RPMI7951 (cell line): ENCODE data around the gene FKBP15. TPM values are rescaled to one million over a fixed set of nuclear protein-coding genes. Genes with fewer than 3 reads are reported as not detected.
"Not testable (repeated sequence)": the region's sequence is repeated elsewhere in the genome, so short reads cannot be mapped to it uniquely, and the experiment has no call there.

Experiments
- DNase-seq: peaks from one replicate; pipeline ENCODE4 v3.0.0-alpha.2; 2012; ENCODE audit warnings: low read depth
- total RNA-seq: library from RNA; depleted of rRNA; stranded (reverse); fragments of >200 nt; shearing (Covaris generic); gene quantifications from 2 replicates; pipeline ENCODE4 v1.2.3, GENCODE V29; 2014; rRNA removed

Gene FKBP15
- 15.0 and 19.1 TPM in 2 replicates for total RNA-seq

DNA sequence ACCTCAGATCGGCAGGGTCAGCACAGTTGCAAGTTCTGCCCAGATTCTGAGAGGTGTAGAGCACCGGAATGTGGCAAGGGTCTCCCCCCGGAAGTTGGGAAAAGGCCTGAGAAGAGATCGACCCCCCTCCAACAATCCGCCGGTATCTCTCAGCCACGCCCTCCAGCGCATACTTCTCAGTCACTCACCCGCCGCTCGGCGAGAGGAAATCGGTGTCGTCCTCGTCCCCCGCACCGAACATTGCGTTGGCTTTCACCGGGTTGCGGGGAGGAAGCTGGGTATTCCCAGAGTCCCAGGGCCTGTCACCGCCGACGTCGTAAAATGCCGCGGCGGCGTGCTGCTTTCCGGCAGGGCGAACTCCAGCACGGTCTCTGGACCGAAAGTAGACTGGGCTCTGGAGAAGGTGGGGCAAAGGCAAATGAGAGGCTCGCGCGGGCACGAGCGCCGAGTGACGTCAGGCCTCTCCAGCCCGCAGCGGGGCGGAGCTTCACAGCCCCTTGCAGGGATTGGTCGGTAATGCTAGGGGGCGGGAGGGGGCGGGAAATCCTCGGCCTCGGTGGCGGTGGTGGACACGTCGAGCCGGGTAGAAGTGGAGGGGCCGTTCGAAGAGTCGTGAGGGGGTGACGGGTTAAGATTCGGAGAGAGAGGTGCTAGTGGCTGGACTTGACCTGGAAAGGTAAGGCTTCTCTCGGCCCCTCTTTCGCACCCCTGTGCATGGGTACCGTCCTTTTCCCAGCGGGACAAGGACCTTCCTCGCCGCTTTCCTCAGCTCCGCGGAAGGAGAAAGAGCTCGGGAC lies at the start of gene FKBP15, which contains the start of gene SLC31A1:
TSS of gene FKBP15 (minus strand) at position 275 of the 797 bp plus-strand sequence. CDS start at position 241, 34 bp downstream.
TSS of gene SLC31A1 (plus strand) at position 542 of the 797 bp plus-strand sequence. CDS start 34,605 bp downstream, outside the sequence.
- DNase-seq: peak; percentile 96

- no peak for DNase-seq
Measured at GRCh38 chr9:113269871-113270270, 48.8 kb upstream of the FKBP15 start.

DNA sequence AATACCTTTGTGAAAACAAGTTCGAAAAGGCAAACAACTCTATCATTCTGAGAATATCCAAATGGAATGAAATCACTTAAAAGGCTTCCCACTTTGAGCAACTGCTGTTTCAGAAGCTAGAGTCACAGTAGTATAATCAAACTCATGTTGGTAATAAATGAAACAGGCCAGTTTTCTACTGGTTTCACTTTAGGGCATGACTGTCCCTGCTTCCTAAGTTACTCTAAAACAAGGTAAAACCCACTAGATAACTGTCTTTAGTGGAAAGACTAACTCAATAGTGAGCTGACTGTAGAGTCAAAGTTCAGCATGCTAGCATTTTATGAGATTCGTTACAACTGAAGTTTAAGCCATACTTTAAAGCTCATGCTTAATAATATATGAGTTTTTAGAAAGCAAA lies 48.3 kb upstream of the FKBP15 start:
- DNase-seq: no peak

- no peak for DNase-seq
Measured at GRCh38 chr9:113267911-113268566, 47.0 kb upstream of the FKBP15 start.

DNA sequence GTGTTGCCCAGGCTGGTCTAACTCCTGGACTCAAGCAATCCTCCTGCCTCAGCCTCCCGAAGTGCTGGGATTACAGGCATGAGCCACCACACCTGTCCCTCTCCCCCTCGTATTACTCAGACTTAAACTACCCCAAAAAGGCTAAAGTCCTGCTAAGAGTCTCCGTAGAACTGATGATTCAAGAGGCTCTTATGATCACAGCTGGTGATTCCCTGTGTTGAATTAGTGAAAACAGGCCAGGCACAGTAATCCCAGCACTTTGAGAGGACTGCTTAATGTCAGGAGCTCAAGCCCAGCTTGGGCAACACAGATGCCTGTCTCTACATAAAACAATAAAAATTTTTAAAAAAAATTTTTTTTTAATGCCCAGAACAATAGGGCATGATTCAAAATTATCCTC lies 45.1 kb upstream of the FKBP15 start:
- DNase-seq: no peak

- peak; percentile 72 for DNase-seq
Measured at GRCh38 chr9:113261917-113262671, 41.0 kb upstream of the FKBP15 start.

DNA sequence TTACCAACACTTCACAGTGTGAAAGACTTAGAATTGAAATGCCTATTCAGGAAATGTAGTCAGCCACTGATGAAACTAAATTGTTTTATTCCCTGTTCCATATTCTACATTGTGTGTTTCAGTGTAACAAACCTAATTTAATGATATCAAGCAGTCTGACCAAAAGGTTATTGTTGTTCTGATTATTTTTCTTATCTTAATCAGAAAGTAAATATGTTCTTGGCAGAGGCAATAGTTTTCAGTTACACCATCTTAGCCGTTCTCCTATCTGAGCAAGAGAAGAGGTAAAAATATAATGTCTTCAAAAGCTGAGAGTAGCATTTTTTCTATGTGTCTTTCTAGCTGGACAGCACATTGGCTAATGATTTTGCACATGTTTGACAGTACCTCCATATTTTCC lies 37.2 kb upstream of the FKBP15 start:
- DNase-seq: no peak

DNA sequence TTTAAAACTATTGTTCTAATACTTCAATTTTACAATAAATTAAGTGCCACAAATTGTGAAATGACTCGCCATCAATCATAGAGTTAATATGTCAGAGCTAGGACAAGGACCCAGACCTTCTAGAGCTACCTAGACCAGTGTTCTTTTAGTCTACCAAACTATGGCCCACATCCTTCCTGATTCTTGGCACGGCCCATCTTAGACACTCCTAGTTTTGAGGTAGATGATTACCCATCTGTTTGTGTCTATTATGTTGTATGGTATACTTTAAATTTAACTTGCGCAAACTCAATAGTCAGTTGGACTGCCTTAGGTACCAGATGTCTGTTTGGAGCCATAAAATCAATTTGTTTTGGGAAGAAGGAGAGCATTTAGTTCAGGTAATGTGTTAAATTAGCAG lies 36.8 kb upstream of the FKBP15 start:
- no peak for DNase-seq

GRCh38 chr9:113255438-113255837 lies 34.4 kb upstream of the FKBP15 start:
- DNase-seq: no peak

- no peak for DNase-seq
Measured at GRCh38 chr9:113254991-113255390, 33.9 kb upstream of the FKBP15 start.

DNA sequence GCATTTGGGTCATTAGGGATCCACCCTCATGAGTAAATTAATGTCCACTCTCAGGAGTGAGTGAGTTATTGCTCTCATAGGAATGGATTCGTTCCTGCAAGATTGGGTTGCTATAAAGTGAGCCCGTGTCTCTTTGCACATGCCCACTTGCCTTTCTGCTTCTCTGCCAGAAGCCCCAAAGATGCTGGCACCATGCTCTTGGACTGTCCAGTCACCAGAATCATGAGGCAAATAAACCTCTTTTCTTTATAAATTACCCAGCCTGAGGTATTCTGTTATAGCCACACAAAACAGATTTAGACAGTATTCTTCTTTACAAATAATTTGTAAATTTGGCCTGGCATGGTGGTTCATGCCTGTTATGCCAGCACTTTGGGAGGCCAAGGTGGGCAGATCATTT lies 29.7 kb upstream of the FKBP15 start:
- no peak for DNase-seq

- not testable (repeated sequence) for DNase-seq
Measured at GRCh38 chr9:113249661-113250060, 28.6 kb upstream of the FKBP15 start.

DNA sequence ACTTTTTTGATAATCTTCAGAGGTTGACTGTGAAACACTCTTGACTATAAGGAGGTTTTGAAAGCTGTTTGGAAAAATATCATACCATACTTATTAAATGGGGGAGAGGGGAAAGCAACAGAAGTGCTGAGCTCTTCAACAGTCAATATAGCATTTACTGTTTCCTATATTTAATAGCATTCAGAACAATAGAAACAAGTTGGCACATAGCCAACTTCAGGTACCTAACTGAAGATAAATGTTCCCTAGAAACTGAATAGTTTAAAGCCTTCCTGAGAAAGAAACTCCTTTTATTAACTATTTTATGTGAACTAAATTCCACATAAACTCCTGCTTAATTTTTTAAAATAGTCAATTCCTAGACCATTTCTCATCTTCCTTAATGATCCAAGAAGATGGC lies 26.6 kb upstream of the FKBP15 start:
- no peak for DNase-seq

- DNase-seq: no peak
Measured at GRCh38 chr9:113246928-113247327, 25.9 kb upstream of the FKBP15 start.

GRCh38 chr9:113245894-113246293 lies 24.8 kb upstream of the FKBP15 start:
- no peak for DNase-seq

GRCh38 chr9:113244556-113244955 lies 23.5 kb upstream of the FKBP15 start:
- DNase-seq: no peak

- no peak for DNase-seq
Measured at GRCh38 chr9:113241161-113241560, 20.1 kb upstream of the FKBP15 start.

- DNase-seq: no peak
Measured at GRCh38 chr9:113238859-113239232, 17.8 kb upstream of the FKBP15 start.

DNA sequence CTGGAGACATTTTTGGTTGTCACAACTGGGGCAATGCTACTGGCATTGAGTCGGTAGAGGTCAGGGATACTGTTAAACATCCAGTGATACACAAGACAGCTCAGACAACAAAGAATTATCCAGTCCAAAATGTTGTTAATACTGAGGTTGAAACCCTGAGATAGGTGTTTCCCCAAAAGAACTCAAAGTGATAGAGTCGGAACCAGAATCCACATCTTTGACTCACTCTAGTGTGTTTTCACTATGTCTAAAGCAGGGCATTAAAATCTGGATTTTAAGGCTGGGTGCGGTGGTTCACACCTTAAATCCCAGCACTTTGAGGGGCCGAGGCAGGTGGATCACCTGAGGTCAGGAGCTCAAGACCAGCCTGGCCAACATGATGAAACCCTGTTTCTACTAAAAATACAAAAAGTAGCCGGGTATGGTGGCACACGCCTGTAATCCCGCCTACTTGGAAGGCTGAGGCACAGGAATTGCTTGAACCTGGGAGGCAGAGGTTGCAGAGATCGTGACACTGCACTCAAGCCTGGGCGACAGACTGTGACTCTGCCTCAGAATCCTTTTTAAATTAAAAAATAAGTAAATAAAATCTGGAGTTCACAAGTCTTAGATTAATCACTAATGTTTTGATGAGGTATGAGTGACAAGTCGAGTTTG lies 17.3 kb upstream of the FKBP15 start:
- DNase-seq: no peak

DNA sequence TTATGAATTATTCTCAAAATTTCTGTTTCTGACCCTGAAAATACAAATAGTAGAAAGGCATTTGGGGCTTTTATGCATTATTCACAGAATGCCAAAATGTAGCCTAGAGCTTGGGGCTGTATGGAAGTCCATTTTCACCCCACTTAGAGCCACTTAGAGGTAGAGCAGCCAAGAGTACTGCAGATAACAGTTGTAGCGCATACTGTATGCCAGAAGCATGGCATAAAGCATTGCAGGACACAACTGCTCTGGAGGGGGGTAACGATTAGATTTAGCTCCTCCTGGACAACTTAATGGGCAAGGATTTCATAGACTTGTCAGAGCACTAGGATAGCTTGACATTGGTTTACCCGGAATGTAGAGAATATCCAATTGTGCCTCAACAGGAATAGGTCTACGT lies 15.9 kb upstream of the FKBP15 start:
- DNase-seq: no peak

DNA sequence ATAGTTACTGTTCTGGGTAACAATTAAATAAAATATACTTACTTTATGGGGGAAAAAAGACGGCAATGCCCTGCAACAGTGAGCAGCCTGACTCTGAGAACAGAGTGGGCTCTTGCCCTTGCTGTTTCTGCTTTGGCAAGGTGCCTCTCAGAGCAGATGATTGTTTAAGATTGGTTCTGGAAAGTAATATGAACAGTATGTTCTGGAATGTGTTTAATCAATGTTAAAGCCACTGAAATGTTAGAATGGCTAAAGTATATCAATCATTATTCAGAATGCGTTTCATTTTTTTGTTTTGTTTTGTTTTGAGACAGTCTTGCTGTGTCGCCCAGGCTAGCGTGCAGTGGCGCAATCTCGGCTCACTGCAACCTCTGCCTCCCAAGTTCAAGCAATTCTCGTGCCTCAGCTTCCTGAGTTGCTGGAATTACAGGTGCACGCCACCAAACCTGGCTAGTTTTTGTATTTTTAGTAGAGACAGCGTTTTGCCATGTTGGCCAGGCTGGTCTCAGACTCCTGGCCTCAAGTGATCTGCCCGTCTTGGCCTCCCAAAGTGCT lies 14.7 kb upstream of the FKBP15 start:
- not testable (repeated sequence) for DNase-seq

DNA sequence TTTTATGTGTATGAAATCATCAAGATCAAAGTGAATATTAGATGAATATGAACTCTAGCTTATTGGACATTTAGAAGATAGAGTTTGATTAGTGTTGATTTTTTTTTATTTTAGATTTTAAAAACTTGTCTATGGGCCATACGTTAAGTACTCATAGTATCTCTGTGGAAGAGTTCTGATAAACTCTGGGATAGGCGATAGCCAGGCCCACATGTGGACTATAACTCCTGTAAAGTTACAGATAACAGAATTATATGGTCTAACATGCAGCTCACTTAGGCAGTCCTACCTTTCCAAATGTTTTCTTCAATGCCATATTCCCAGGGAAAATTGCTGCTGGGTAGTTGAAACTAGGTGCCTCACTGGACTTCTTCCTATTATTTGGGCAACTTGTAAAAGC lies 10.6 kb upstream of the FKBP15 start:
- no peak for DNase-seq
